Urothelium cell line (cell line): ENCODE results near the gene PSMB11.
A peak's percentile ranks its signal among the peaks of the same experiment; 100 is the strongest.

Experiments used
- DNase-seq: peaks from one replicate; pipeline ENCODE4 v3.0.0; 2011; ENCODE audit warnings: low spot score, mixed read lengths
- FAIRE-seq: peaks from 2 replicates; lab custom pipeline; 2011; peaks lifted over from hg19 to GRCh38; lab: Jason Lieb, UNC

PSMB11 gene

DNA sequence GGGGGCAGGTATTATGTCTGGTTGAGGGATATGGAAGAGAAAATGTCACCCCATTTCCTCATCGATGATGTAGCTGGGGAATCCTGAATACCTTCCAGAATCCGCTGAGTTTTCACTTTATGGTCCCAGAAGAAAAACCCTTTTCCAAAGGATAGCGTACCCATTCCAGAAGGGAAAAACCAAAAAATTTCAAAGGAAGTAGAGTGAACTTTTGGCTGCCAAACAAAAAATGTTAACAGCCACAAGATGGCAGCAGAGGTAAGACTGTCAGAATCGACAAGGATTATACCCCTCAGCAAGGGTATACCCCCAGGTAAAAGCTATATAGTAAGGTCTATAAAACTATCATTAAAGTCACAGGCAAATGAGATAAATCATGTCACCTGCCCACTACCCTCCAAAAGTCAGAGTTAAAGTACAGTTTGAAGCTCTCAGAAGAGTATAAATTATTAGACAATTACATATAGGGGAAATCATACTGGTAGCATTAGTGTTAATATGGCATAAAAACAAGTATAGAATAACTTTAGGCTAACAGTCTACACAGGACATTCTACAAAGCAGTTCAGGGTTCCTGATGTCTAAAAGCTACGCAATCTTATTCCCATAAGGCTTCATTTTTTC, 34.9 kb downstream of the PSMB11 start:
- peak; percentile 23 for DNase-seq
- no peak for FAIRE-seq

DNA sequence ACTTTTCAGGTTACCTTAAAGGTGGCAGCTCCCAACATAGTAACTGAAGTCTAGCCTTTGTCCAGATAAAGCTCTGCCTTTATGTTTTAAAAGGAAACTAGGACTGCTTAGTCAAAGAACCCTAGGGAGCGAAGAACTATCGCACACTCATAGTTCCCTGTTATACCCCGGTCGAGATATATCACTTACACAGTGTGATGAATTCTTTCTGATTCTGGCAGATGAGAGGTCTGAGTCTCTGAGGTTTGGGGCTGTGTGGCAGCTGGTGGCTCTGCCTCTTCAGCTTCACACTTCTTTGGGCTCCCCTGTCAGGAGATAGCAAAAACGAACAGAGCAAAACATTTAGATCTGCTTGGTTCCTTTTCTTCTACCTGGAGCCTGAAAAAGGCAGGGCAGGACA, 36.0 kb downstream of the PSMB11 start:
- DNase-seq = no peak

DNA sequence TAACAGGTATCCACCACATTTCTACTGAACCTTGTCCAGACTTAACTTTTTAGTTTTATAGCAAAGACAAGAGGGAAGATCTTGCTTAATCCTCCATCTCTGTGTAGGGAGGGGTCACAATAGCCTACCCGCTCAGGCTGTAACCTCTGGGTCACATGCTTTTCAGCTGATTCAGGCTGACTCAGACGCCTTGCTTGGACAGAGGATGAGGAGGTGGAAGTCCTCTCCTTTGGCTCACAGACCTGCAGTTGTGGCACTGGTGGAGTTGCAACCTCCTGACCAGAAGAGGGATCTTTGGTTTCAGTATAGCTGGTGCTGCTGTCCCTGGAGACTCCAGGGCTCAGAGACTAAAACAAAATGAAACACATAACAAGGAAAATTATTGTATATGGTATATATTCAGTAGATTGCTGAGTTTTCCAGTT, 36.7 kb downstream of the PSMB11 start:
- DNase-seq (peak; percentile 58), FAIRE-seq (no peak)

More for the DNA sequence above, 36.0 kb downstream of the PSMB11 start:
- no peak for FAIRE-seq

DNA sequence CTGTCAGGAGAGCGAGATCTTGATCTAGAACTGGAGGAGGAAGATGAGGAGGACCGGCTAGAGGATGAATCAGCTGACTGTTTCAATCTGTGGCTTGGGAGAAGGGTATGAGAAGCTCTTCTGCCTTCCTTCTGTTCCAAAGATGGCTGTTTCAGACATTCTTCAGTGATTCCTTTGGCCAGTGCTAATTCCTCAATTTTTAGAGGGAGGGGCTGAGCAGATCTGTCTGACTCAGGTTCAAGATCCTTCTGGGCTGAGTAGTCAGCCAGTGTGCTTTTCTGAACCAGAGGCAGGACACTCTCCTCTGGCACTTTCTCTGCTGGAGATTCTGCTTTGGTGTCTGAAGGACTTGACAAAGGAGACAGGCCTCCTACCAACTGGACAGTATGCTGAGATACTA, 37.7 kb downstream of the PSMB11 start:
- DNase-seq = no peak
- no peak for FAIRE-seq

DNA sequence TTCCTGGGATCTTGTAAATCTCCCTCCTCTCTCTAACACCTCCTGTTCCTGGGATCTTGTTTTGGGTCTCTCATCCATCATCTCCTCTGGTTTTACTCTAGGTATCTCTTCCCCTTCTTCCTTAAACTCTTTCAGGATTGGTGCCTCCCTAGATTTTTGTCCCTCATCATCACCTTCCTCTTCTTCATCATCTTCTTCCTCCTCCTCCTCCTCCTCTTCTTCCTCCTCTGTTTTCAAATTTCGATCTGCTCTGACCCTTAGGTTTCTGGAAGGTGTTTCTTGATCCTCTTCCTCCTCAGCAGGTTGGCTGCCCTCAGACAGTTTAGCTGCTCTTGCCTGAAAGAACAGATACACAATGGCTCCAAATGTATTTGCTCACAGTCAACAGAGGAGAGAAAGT, 38.5 kb downstream of the PSMB11 start:
- no peak for DNase-seq
- no peak for FAIRE-seq

DNA sequence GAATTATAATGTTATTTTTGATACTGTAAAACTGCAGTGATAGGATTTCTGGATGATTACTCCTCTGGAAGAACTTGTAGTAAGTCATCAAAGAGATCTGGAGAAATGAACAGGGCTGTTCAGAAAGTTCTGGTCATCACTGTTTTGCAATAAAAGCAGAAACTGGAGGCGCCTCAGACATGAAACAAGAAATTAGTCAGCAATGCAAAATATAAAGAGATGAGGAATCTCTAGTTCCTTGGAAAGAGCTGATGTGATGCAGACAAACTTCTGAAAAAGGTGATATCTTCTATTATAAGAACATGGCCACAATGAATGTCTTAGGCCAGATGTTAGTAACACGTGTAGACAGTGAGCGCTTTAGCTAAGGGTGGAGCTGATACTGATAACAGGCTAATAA, 43.4 kb downstream of the PSMB11 start:
- FAIRE-seq = no peak
- no peak for DNase-seq

DNA sequence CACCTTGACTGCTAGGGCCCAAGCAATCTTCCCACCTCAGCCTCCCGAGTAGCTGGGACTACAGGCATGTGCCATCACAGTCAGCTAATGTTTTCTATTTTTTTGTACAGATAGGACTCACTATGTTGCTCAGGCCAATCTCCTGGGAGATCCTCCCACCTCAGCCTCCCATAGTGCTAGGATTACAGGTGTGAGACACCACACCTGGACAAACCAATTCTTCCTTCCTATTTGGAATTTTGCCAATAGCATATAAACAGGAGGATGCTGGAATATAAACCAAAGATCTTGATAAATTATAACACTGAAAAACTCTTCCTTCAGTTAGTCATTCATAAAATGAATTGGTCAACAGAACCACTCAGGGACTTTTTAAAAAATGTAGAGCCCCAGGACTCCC, 44.6 kb downstream of the PSMB11 start:
- no peak for FAIRE-seq
- no peak for DNase-seq

DNA sequence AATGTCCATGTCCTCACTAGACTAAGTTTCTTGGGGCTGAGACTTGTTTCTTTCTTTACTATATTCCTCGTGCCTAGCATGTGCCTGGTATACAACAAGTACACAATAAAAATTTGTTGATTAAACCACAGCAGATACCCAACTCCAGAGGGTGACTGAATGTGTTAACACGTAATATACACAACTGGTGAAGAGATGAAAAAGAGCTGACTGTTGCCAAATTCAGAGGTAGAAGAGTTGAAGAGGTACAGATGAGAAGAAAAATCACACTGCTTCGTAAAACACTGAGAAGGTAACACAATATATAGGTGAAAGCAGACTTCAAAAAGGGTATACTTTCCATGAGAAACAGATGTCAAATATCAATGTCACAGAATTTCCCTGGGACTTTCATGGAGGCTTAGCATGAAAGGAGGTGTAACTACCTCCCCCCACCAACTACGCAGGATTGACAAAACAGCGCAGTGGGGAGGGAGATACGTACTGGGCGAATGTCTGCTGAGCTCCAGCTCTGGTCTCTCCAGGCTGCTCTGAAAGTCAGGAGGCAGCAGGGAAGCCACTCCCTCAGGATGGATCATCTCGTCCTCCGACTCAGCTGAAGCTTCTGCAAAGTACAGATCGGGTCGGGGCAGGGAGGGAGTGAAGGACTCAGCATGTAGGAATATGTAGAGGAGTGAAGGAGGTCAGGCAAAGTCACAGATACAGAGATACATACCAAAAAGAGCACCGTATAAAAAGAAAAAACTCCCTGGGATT, 47.7 kb downstream of the PSMB11 start:
- no peak for FAIRE-seq
- no peak for DNase-seq

DNA sequence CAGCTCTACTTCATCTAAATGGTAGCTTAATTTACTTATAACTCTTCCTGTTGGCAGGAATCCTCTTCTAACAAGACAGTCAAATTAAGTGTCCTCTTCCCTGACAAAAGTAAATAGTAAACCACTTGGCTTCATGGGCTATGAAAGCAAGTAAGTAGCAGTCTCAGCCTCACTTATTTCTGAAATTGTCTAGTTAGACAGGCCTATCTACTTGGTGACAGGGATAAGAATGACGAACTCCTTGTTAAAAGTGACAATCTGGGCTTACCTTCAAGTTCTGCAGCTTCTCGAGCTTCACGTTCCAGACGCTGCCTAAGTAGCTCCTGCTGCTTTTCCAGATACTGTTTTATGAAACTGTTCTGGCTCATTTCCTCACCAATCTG, 48.2 kb downstream of the PSMB11 start:
- DNase-seq = no peak
- no peak for FAIRE-seq

DNA sequence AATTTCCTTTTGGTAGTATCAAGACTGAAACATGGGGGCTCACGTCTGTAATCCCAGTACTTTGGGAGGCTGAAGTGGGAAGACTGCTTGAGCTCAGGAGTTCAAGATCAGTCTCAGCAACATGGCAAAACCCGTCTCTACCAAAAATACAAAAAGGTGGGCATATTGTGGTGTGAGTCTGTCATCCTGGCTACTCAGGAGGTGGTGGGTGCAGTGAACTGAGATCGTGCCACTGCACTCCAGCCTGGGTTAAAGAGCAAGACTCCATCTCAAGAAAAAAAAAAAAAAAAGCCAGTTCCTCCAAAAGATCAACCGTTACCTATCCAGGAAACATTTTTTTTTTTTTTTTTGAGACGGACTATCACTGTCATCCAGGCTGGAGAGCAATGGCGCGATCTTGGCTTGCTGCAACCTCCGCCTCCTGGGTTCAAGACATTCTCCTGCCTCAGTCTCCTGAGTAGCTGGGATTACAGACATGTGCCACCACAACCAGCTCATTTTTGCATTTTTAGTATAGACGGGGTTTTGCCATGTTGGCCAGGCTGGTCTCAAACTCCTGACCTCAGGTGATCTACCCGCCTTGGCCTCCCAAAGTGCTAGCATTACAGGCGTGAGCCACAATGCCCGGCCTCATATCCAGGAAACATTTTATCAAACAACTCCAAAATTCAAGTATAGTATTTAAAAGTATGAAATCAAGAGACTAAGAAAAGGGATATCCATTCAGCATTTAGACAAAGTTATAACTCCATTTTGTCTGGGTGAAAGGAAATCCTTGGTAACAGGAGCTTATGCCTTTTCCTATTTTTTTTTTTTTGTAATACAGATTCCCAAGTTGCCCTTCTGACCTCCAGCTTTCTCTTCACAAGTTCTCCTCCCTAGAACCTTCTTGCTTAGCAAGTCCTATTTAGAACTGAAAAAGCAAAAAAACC, 49.5 kb downstream of the PSMB11 start:
- FAIRE-seq = no peak
- no peak for DNase-seq

DNA sequence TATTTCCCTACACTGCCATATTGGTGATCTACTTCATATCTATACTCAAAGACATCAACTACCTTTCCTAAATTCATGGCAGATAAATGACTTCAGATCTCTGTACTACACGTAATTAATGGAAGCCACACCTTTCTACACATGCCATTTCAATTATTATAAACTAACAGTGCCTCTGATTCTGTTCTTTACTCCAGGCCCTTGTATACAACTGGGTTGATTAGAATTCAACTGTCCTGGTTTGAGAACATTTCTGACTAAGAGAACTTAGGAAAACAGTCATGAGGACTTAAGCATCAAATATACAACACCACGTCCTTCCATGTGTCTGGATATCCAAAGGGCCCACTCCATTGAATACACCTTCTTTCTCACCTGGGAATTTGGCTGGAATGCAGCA, 51.1 kb downstream of the PSMB11 start:
- FAIRE-seq = no peak
- DNase-seq = no peak

DNA sequence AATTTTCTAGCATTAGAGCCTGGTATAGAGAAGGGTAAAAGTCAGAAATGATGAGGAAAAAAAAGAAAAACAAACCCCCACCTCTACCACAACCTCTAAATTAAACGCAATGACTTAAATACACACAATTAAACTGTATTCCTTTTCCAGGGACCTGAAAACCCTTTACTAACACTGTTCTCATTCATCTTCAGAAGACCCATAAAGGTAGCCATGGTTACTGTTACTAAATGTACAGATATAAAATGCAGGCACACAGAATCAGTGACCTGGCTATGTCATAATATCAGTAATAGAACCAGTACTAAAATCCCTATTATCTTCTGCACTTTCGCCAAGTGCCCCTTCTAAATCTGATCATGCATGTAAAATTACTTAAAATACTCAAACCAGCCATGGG, 51.5 kb downstream of the PSMB11 start:
- no peak for DNase-seq
- no peak for FAIRE-seq
